Measurements from ENCODE around the gene MED15.
"Not testable (repeated sequence)": the region's sequence is repeated elsewhere in the genome, so short reads cannot be mapped to it uniquely, and the experiment has no call there.

Gene MED15

DNA sequence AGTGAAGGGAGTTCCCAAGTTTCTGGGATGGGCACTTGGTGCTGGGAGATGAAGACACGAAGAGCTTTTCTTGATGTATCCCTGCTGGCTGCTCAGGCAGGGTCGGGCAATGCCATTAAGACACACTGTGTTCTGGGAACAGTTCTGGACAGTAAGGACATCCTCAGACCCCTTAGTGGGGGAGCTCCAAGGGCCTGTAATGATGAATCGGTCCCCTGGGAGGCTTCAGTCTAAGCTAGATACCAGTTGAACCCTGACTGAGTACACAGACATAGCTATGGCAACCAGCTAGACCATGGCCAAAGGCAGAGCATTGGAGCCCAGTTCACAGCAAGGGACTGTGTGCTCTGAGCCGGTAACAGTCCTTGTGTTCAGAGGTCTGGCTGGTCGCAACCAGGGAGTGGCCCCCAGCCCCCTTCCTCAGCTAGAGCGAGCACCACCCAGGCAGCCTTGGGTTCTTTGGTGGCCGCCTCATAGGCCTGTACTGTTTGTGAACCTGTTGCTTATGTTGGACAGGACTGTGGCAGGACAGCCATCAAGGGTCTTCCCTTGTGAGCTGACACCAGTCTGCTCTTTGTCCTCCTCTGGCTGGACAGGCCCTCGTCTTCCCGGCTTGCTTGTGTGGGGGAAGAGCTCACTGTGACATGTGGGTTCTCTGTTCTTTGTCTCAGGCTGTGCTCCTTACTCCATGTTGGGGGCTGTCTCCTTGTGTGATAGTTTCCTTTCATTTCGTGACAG, 25.0 kb downstream of the MED15 start:
- DNase-seq = no peak

- no peak for DNase-seq
Observed at GRCh38 chr22:20533095-20533878, 25.9 kb downstream of the MED15 start.

- DNase-seq = no peak
Observed at GRCh38 chr22:20533879-20534265, 26.5 kb downstream of the MED15 start.

- no peak for DNase-seq
Observed at GRCh38 chr22:20536590-20537324, 29.3 kb downstream of the MED15 start.

DNA sequence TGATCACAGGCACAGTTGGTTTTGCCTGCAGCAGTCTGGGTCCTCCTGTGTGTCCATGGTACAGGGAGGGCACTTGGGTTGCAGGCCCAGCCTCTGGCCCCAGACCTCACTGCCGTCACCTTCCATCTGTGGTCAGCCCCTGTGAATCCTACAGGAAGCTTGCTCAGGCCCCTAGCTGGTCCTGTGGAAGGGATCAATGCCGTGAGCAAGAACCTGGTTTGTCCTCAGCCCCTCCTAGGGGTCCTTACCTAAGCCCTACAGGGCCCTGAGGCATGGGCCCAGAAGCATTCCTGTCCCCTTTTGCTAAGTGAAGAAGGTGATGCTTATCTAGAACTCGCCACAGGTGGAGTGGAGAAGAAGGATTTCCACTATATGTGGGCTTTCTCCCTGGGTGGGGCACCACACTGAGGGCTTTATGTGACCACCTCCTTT, 29.9 kb downstream of the MED15 start:
- no peak for DNase-seq

DNA sequence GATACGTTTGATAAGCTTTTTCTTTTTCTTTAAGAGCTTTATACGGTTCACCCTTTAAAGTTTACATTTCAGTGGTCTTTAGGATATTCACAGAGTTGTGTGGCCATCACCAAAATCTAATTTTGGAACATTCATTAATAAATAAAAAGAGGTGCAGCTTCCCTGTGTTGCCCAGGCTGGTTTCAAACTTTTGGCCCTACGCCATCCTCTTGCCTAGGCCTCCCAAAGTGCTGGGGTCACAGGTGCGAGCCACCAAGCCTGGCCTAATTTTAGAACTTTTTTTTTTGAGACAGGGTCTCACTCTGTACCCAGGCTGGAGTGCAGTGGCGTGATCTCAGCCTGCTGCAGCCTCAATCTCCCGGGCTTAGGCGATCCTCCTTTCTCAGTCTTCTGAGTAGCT, 30.6 kb downstream of the MED15 start:
- no peak for DNase-seq

- not testable (repeated sequence) for DNase-seq
Observed at GRCh38 chr22:20538875-20539274, 31.5 kb downstream of the MED15 start.

DNA sequence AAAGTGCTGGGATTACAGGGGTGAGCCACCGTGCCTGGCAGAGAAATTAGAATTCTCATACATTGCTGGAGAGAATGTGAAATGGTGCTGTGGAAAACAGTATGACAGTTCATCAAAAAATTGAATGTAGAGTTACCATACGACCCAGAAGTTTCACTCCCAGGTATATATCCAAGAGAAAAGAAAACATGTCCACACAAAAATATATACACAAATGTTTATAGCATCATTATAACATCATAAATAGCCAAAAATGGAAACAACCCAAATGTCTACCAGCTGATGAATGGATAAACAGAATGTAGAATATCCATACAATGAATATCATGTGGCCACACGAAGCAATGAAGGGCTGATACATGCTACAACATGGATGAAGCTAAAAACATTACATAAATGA, 34.6 kb downstream of the MED15 start:
- no peak for DNase-seq

GRCh38 chr22:20542736-20543135, 35.3 kb downstream of the MED15 start:
- DNase-seq = no peak

DNA sequence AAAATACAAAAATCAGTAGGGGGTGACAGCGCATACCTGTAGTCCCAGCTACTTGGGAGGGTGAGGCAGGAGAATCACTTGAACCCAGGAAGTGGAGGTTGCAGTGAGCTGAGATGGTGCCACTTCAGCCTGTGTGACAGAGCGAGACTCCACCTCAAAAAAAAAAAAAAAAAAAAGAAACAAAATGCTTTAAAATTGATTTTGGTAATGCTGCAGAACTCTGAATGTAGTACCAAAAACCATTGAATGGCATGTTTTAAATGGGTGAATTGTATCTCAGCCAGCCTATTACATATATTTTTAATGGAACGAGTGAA, 37.9 kb downstream of the MED15 start:
- DNase-seq = not testable (repeated sequence)

DNA sequence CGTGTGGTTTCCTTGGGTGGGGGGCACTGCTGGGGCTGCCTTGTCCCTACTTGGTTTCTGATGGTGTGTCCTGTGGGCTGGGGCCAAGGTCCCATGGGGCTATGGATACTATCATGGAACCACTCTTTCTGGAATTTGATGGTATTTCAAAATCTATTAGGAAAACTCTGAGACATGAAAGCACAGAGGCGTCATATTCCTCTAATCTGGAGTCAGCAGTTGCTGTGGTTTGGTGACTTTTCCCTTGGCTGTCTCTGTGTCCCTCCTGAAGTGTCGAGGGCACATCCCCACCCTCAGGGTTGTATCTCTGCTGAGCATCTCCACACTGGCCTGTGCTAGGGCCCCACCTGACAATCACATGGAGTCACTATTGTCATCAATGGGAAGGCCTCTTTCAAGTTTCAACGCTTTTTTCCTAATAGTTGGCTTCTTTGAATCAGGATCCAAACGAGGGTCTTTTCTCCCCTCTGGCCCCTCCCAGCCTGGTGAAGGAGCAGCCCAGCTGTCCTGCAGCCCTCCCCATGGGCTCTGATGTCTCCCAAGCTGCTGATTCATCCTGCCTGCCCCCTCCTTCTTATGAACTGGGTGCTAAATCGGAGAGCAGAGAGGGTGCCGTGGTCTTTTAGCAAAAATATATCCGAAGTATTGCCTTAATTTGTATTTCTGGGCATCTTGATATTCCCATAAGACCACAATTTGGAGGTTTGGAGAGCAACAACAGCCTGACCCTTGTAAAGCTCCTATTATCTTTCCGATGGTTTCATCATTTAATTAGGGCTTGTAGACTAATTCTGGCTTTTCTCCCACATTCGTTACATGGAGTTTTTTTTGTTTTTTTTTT, 38.5 kb downstream of the MED15 start:
- DNase-seq = no peak

DNA sequence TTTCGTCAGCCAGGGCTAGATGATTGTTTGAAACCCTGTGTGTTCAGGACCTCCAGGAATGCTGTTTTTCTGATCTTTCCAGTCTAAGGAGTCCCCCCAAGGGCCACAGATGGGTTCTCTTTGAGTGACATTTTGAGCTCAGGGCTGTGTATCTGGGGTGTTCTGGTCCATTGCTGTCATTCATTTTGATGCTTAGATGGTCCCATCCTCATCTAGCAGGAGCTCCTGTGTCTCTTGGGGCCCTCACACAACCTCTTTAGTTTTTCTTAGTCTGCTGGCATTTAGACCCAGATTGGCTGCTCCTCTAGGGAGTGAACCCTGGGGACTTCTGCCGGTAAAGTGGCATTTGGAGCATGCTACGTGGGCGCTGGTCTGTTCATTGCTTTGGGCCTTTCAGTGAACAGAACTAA, 39.1 kb downstream of the MED15 start:
- DNase-seq = no peak

GRCh38 chr22:20547029-20547428, 39.6 kb downstream of the MED15 start:
- DNase-seq = no peak

DNA sequence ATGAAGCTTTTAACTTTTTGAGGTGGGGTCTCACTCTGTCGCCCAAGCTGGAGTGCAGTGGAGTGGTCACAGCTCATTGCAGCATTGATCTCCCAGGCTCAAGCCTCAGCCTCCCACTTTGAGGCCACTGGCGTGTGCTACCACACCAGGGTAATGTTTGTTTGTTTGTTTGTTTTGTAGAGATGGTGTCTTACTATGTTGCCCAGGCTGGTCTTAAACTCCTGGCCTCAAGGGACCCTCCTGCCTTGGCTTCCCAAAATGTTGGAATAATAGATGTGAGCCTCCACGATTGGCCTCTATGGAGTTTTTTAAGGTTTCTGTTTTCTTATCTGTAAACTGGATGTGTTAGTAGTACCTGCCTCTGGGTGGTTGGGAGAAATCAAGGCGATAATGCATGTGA, 41.4 kb downstream of the MED15 start:
- DNase-seq = no peak

DNA sequence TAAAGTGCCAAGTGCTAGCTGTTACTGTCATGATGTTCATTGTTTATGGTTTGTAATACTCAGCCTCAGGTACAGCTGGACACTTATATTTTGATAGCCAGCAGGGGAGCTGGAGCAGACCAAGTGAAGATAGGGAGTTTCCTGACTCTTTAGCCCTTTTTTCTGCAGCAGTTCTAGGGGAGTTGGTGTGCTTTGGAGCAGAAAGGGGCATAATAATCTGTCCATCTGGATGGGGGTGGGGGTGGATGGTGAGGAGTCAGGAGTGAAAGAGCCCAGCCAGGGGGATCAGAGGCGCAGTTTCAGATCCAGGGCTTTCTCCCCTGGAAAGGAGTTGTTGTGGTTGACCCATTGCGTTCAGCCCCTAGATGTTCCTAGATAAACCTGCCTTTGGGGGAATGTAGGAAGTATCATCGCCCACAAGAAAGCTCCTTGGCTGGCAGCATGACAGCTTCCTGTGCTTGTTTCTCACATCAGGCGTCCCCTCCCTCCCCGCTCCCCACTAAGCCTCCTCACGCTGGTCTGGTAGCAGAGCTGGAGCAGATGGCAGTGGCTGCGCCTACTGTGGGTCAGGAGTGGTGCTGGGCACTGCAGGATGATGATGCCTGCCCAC, 41.9 kb downstream of the MED15 start:
- DNase-seq = no peak

DNA sequence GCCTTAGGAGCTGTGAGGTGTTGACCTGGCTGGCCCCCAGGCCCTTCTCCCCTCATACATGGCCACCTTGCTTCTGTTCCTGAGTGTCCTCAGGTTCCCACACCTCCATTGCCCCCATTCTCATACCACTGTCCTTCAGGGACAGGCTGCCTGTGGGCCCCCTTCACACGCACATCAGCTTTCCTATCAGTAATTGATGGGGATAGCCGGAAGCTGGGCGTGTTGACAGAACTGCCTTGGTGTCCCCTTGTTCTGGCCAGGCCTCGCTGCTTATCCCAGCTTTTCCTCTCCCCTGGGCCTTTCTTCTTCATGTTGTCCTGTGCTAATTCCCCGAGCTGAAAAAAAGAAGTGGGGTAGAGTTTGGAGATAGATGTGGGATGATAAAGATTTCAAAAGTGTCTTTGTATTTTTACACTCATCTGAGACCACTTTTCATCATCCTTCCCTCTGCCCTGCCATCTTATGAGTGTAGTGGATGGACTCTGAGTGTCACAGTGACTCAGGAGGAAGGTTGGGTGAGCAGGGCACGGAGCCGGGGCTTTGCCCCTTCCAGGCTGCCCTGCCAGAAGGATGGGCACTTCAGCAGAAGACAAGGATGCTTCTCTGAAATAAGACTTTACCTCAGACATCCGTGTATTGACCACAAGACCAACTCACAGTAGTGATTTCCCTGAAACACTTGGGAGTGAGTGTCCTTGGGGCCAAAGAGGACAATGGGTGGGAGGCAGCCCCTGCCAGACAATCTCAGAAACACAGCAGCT, 42.8 kb downstream of the MED15 start:
- no peak for DNase-seq

DNA sequence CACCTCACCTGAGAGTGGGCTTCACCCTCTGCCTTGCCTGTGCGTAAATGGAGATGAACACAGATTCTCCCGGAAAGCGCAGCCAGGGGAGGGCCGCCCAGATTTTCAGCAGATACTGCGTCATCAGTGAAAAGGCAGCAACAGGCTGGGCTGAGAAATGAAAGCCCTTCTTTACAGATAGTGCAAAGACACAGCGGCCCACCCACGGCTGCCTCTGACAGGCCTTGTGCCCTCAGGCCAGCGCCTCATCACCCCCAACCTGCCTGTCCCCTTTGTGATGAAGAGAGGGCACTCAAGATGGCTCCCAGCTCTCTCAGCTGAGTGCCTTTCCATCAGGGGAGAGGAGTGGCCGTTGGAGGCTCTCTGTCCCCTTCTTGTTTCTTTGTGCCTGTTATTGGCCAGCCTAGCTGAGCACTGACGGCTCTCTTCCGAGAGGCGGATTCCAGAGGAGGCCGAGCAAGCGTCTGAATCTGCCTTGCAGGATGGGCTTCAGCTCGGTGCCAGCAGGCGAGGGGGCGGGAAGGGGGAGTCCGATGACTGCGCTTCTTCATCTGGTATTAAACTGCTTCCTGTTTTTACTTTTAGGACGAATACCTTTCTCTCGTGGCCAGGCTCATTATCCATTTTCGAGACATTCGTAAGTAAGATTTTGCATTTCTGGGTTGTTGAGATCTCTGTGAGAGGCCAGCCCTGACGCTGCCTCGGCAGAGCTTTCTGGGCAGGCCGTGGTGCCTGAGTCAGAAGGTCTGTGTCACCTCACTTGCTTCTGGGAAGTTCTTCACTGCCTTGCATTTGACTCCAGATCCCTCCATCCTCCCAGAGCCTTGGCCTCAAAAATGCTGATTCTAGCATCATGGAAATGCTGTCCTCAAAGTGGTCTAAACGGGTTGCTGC, 43.7 kb downstream of the MED15 start:
- no peak for DNase-seq

- no peak for DNase-seq
Observed at GRCh38 chr22:20551805-20552442, 44.5 kb downstream of the MED15 start.

GRCh38 chr22:20552443-20553401, 45.3 kb downstream of the MED15 start:
- no peak for DNase-seq

Measured in NCI-H1417 treated with DMSO at 0.1 percent for 48 hours (cell line).